Osteoblast (primary cell): ENCODE data around the gene CBFB. TPM values are rescaled to one million over a fixed set of nuclear protein-coding genes. Genes with fewer than 3 reads are reported as not detected.
"Not testable (repeated sequence)": the region's sequence is repeated elsewhere in the genome, so short reads cannot be mapped to it uniquely, and the experiment has no call there.

Experiments
- DNase-seq: peaks from one replicate; pipeline ENCODE4 v3.0.0; 2011; ENCODE audit warnings: low spot score, mixed read lengths; ENCODE audit not compliant: insufficient read length; ENCODE audit errors: missing footprints
- H2AFZ ChIP-seq: 2 replicates; pipeline ENCODE4 v1.6.0; 2011; ENCODE audit warnings: mild to moderate bottlenecking, low read length
- H3K27ac ChIP-seq: 2 replicates; pipeline ENCODE4 v1.5.1; 2011; ENCODE audit warnings: mild to moderate bottlenecking, low read depth, low read length, moderate library complexity
- H3K27me3 ChIP-seq: 2 replicates; pipeline ENCODE4 v1.6.0; 2012; ENCODE audit warnings: mild to moderate bottlenecking, control low read depth, inconsistent platforms, low read length, moderate library complexity; ENCODE audit not compliant: insufficient read depth
- H3K36me3 ChIP-seq: 2 replicates; pipeline ENCODE4 v1.5.1; 2011; ENCODE audit warnings: mild to moderate bottlenecking, low read length, control low read depth, moderate library complexity; ENCODE audit not compliant: insufficient read depth
- H3K4me1 ChIP-seq: 2 replicates; pipeline ENCODE4 v1.5.1; 2011; ENCODE audit warnings: mild to moderate bottlenecking, low read length, control low read depth, moderate library complexity; ENCODE audit not compliant: insufficient read depth
- H3K4me2 ChIP-seq: 2 replicates; pipeline ENCODE4 v1.6.0; 2011; ENCODE audit warnings: mild to moderate bottlenecking, low read length; ENCODE audit not compliant: insufficient read depth
- H3K4me3 ChIP-seq: fragments of 200-600 bp; sonication (generic); 3 replicates; pipeline ENCODE4 v1.5.1; 2012; ENCODE audit warnings: mild to moderate bottlenecking, low read length, inconsistent platforms; ENCODE audit not compliant: insufficient read depth
- H3K79me2 ChIP-seq: 2 replicates; pipeline ENCODE4 v1.6.0; 2012; ENCODE audit warnings: mild to moderate bottlenecking, low read length, control low read depth, inconsistent platforms; ENCODE audit not compliant: insufficient read depth
- H3K9me3 ChIP-seq: 2 replicates; pipeline ENCODE4 v1.5.1; 2011; ENCODE audit warnings: low read depth, low read length, control low read depth
- H4K20me1 ChIP-seq: 2 replicates; pipeline ENCODE4 v1.6.0; 2012; ENCODE audit warnings: mild to moderate bottlenecking, low read length, control low read depth; ENCODE audit not compliant: insufficient read depth
- total RNA-seq: library from RNA; depleted of rRNA; stranded (reverse); fragments of >200 nt; gene quantifications from 2 replicates; pipeline ENCODE4 v1.2.3, GENCODE V29; 2012
- TF ChIP-seq, protein P1 (sequence below): IDR thresholded peaks from 2 replicates; pipeline ENCODE4 v1.5.1; 2011; ENCODE audit warnings: mild to moderate bottlenecking, low read depth, low read length, moderate library complexity; ENCODE audit errors: extremely low read depth

Gene CBFB
- total RNA-seq, 1 donor: 63.0 TPM

GRCh38 chr16:67040166-67040565 is 11.2 kb downstream of the CBFB start:
- Histone ChIP-seq H3K4me3 (no peak overlapping the region), H3K9me3 (no peaks in the 10 kb centered on the region), H3K27ac (peak overlapping the region; percentile 47), H3K79me2 (peaks cover 95% of the 10 kb centered on the region), H3K36me3 (peaks cover 37% of the 10 kb centered on the region), H3K4me2 (no peak overlapping the region), H4K20me1 (peaks cover 9% of the 10 kb centered on the region), H3K4me1 (peaks cover 19% of the 10 kb centered on the region), H2AFZ (no peak overlapping the region), H3K27me3 (no peaks in the 10 kb centered on the region)
- DNase-seq: no peak
- TF ChIP-seq, protein P1, sequence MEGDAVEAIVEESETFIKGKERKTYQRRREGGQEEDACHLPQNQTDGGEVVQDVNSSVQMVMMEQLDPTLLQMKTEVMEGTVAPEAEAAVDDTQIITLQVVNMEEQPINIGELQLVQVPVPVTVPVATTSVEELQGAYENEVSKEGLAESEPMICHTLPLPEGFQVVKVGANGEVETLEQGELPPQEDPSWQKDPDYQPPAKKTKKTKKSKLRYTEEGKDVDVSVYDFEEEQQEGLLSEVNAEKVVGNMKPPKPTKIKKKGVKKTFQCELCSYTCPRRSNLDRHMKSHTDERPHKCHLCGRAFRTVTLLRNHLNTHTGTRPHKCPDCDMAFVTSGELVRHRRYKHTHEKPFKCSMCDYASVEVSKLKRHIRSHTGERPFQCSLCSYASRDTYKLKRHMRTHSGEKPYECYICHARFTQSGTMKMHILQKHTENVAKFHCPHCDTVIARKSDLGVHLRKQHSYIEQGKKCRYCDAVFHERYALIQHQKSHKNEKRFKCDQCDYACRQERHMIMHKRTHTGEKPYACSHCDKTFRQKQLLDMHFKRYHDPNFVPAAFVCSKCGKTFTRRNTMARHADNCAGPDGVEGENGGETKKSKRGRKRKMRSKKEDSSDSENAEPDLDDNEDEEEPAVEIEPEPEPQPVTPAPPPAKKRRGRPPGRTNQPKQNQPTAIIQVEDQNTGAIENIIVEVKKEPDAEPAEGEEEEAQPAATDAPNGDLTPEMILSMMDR: no peak

DNA sequence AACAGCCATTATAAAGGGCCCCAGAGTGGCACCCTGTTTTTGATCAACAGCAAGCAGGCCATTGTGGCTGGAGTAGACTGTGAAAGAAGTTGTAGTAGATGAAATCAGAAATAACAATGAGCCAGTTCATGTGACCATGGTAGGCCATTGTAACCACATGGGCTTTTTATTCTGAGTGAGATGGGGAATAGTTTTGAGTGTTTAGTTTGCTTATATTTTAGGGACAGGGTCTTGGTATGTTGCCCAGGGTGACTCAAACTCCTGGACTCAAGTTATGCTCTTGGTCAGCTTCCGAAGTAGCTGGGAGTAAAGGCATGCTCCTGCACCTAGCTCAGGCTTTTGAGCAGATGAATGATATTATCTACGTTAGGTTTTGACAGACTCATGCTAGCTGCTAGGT is 12.0 kb downstream of the CBFB start:
- TF ChIP-seq, protein P1: no peak
- H3K4me1 ChIP-seq: peaks cover 19% of the 10 kb centered on the region
- H3K4me3 ChIP-seq: no peak overlapping the region
- no peaks in the 10 kb centered on the region for H3K27me3 ChIP-seq
- peak; percentile 82 for DNase-seq
- H3K79me2 ChIP-seq: peaks cover 95% of the 10 kb centered on the region
- peaks cover 37% of the 10 kb centered on the region for H3K36me3 ChIP-seq
- no peak overlapping the region for H2AFZ ChIP-seq
- H4K20me1 ChIP-seq: peaks cover 9% of the 10 kb centered on the region
- H3K27ac ChIP-seq: no peak overlapping the region
- H3K4me2 ChIP-seq: no peak overlapping the region
- no peaks in the 10 kb centered on the region for H3K9me3 ChIP-seq

DNA sequence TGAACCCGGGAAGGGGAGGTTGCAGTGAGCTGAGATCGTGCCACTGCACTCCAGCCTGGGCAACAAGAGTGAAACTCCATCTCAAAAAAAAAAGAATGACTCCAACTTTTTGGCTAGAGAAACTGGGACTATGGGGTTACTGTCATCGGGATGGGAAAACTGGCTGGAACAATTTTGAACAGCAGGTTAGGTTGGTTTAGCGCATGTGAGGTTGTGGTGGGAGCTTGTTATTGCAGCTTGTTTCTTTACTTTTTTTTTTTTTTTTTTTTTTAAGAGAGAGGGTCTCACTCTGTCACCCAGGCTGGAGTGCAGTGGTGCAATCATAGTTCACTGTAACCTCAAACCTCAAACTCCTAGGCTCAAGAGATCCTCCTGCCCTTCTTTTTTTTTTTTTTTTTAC is 12.6 kb downstream of the CBFB start:
- Histone ChIP-seq H3K36me3 (peaks cover 41% of the 10 kb centered on the region), H3K4me1 (peaks cover 13% of the 10 kb centered on the region), H3K79me2 (peaks cover 95% of the 10 kb centered on the region)
- TF ChIP-seq, protein P1: peak; percentile 9
- H3K4me3 ChIP-seq, H2AFZ ChIP-seq, H3K9me3 ChIP-seq, H4K20me1 ChIP-seq, H3K27ac ChIP-seq, H3K4me2 ChIP-seq, DNase-seq, H3K27me3 ChIP-seq: not testable (repeated sequence)

DNA sequence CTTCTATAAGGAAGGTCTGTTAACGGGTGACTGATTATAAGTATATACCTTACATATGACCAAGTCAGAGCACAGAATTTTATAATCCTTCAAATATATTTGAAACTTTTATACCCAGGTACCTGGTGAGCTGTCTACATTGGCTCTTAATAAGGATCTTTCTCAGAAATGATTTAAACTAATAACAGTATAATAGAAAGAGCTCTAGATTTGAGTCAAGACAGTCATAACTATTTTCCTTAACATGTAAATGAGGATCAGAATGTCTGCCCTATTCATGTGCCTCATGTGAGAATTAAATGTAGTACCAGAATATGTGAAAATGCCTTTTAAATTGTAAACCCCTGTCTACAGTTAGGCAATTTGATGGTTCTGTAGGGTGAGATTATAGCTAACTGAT is 14.5 kb downstream of the CBFB start:
- no peaks in the 10 kb centered on the region for H3K27me3 ChIP-seq
- no peaks in the 10 kb centered on the region for H3K9me3 ChIP-seq
- H3K4me1 ChIP-seq: peaks cover 11% of the 10 kb centered on the region
- H3K4me3 ChIP-seq: no peak overlapping the region
- peaks cover 33% of the 10 kb centered on the region for H3K36me3 ChIP-seq
- no peak overlapping the region for H3K4me2 ChIP-seq
- DNase-seq: no peak
- H3K27ac ChIP-seq: no peak overlapping the region
- H4K20me1 ChIP-seq: peaks cover 6% of the 10 kb centered on the region
- peaks cover 95% of the 10 kb centered on the region for H3K79me2 ChIP-seq
- TF ChIP-seq, protein P1: no peak
- no peak overlapping the region for H2AFZ ChIP-seq
